GM23248 (cell line): ENCODE results near the gene NAALADL2.

ENCODE experiments used
- EZH2 ChIP-seq: fragments of 200-600 bp; sonication (generic); IDR thresholded peaks from 2 replicates; pipeline ENCODE4 v1.6.1; 2018; ENCODE audit warnings: antibody characterized with exemption, mild to moderate bottlenecking; ENCODE audit not compliant: insufficient read depth, poor library complexity, severe bottlenecking
- EZH2phosphoT487 ChIP-seq: fragments of 200-600 bp; sonication (generic); IDR thresholded peaks from 2 replicates; pipeline ENCODE4 v1.6.1; 2018; ENCODE audit warnings: antibody characterized with exemption, moderate library complexity, mild to moderate bottlenecking, low read depth; ENCODE audit not compliant: insufficient read depth

DNA sequence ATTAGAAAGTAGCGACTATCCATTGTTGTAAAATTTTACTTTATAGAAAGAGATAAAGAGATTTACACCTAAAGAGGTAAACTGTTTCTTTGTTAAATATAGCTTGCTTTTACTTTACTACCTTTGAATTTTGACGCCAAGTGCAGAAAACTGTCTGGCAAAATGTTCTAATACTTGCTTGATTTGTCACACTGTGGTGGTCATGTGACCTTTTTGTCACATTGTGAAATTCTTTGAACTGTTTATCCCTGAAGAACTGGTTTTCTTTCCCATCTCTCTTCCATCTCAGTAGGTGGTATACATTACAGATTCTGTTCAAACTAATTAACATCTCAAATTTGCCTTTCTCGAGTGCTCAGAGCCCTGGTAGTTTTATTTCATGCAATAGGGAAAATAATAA is 327.4 kb downstream of the NAALADL2 start:
- TF ChIP-seq EZH2 (no peak), EZH2phosphoT487 (no peak)
